Neural cell (in vitro differentiated cells): ENCODE results near the gene ADAMTS17. TPM values are rescaled to one million over a fixed set of nuclear protein-coding genes. Genes with fewer than 3 reads are reported as not detected.

Source experiments
- H2AFZ ChIP-seq: fragments of 200-600, 300-800 bp; sonication (generic), shearing (Covaris generic); 2 replicates; pipeline ENCODE4 v1.6.0; 2014; ENCODE audit warnings: low read depth, mild to moderate bottlenecking, antibody characterized with exemption, low read length, moderate library complexity
- H3F3A ChIP-seq: fragments of 200-600 bp; shearing (Covaris generic); 2 replicates; pipeline ENCODE4 v1.6.1; 2016; ENCODE audit warnings: mild to moderate bottlenecking, moderate library complexity, mixed read lengths, antibody characterized with exemption, low read length; ENCODE audit not compliant: insufficient read depth, poor library complexity, severe bottlenecking
- H3K27ac ChIP-seq: fragments of 200-600, 300-800 bp; sonication (generic), shearing (Covaris generic); 2 replicates; pipeline ENCODE4 v1.5.1; 2014; ENCODE audit warnings: mild to moderate bottlenecking, low read length, moderate library complexity
- H3K27me3 ChIP-seq: fragments of 300-800, 200-600 bp; sonication (generic), shearing (Covaris generic); 2 replicates; pipeline ENCODE4 v1.6.0; 2014; ENCODE audit warnings: mild to moderate bottlenecking, low read depth, low read length, moderate library complexity; ENCODE audit not compliant: insufficient read depth
- H3K36me3 ChIP-seq: fragments of 300-800, 200-600 bp; sonication (generic), shearing (Covaris generic); 2 replicates; pipeline ENCODE4 v1.5.1; 2014; ENCODE audit warnings: mild to moderate bottlenecking, antibody characterized with exemption, low read length, moderate library complexity; ENCODE audit not compliant: insufficient read depth
- H3K4me2 ChIP-seq: fragments of 300-800, 200-600 bp; sonication (generic), shearing (Covaris generic); 2 replicates; pipeline ENCODE4 v1.6.0; 2014; ENCODE audit warnings: mild to moderate bottlenecking, low read length
- H3K4me3 ChIP-seq: fragments of 300-800, 200-600 bp; sonication (generic), shearing (Covaris generic); 2 replicates; pipeline ENCODE4 v1.5.1; 2014; ENCODE audit warnings: mild to moderate bottlenecking, low read length, moderate library complexity
- H3K79me2 ChIP-seq: fragments of 200-600 bp; shearing (Covaris generic); replicated peaks from 2 replicates; pipeline ENCODE4 v1.6.0; 2014; ENCODE audit warnings: mild to moderate bottlenecking, low read length, moderate library complexity; ENCODE audit not compliant: insufficient read depth
- H3K9ac ChIP-seq: fragments of 300-800, 200-600 bp; sonication (generic), shearing (Covaris generic); 2 replicates; pipeline ENCODE4 v1.6.1; 2016; ENCODE audit warnings: mild to moderate bottlenecking, low read length, mixed read lengths
- H3K9me2 ChIP-seq: fragments of 200-600 bp; shearing (Covaris generic); 2 replicates; pipeline ENCODE4 v1.6.1; 2016; ENCODE audit warnings: mild to moderate bottlenecking, low read length, mixed read lengths; ENCODE audit not compliant: insufficient read depth
- H3K9me3 ChIP-seq: fragments of 200-600, 300-800 bp; sonication (generic), shearing (Covaris generic); 2 replicates; pipeline ENCODE4 v1.6.1; 2016; ENCODE audit warnings: mild to moderate bottlenecking, mixed run types, low read length, moderate library complexity, mixed read lengths
- H4K20me1 ChIP-seq: fragments of 200-600 bp; shearing (Covaris generic); 2 replicates; pipeline ENCODE4 v1.6.1; 2016; ENCODE audit warnings: mild to moderate bottlenecking, mixed run types; ENCODE audit not compliant: insufficient read depth
- EP300 ChIP-seq: fragments of 450-650 bp; conservative IDR thresholded peaks from 2 replicates; pipeline ENCODE4 v1.6.1; 2014; ENCODE audit warnings: antibody characterized with exemption, mild to moderate bottlenecking, moderate library complexity; ENCODE audit not compliant: poor library complexity, severe bottlenecking
- EZH2 ChIP-seq: fragments of 200-600, 300-800 bp; shearing (Covaris generic), sonication (generic); IDR thresholded peaks from 2 replicates; pipeline ENCODE4 v1.6.1; 2014; ENCODE audit warnings: antibody characterized with exemption, low read length, borderline replicate concordance, mild to moderate bottlenecking; ENCODE audit not compliant: insufficient read depth, poor library complexity, severe bottlenecking
- MXI1 ChIP-seq: fragments of 450-650 bp; conservative IDR thresholded peaks from 2 replicates; pipeline ENCODE4 v1.6.1; 2014; ENCODE audit warnings: antibody characterized with exemption, mild to moderate bottlenecking; ENCODE audit not compliant: poor library complexity, severe bottlenecking
- RAD21 ChIP-seq: fragments of 450-650 bp; conservative IDR thresholded peaks from 2 replicates; pipeline ENCODE4 v1.6.1; 2014; ENCODE audit warnings: antibody characterized with exemption, mild to moderate bottlenecking, moderate library complexity
- SMC3 ChIP-seq: fragments of 450-650 bp; conservative IDR thresholded peaks from 2 replicates; pipeline ENCODE4 v1.6.1; 2014; ENCODE audit warnings: antibody characterized with exemption, mild to moderate bottlenecking, moderate library complexity; ENCODE audit not compliant: poor library complexity
- TAF1 ChIP-seq: IDR thresholded peaks from 2 replicates; pipeline ENCODE4 v1.6.1; 2012; ENCODE audit warnings: low read depth
- polyA plus RNA-seq: library from polyadenylated mRNA; depleted of rRNA; stranded (reverse); fragments of >200 nt; gene quantifications from 2 replicates; pipeline ENCODE4 v1.2.3, GENCODE V29; 2014
- TF ChIP-seq, protein P1 (sequence below): IDR thresholded peaks from 2 replicates; pipeline ENCODE4 v1.6.1; 2012; ENCODE audit warnings: borderline replicate concordance
- TF ChIP-seq, protein P2 (sequence below): fragments of 450-650 bp; IDR thresholded peaks from 2 replicates; pipeline ENCODE4 v1.5.1; 2014; ENCODE audit warnings: antibody characterized with exemption, mild to moderate bottlenecking, moderate library complexity; ENCODE audit not compliant: poor library complexity, severe bottlenecking

ADAMTS17 gene
- polyA plus RNA-seq, 1 donor from 2014 or later: 0.04 TPM

DNA sequence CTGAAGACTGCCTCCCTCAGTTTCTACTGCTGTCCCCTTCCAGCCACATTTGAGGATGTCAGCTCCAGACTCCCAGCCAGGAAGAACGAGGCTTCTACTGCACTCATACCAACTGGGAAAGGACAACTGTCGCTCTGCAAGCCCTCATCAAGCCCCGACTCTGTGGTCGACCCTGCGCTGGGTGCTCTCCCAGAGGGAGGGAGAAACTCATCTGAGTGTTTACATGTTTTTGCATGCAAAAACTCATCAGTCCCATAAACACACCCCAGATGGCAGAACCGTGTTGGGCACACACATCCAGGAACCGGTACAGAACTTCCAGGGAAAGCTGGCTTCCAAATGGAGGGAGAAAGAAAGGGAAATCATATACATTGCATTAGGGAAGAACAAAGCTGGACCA lies 43.5 kb downstream of the ADAMTS17 start:
- Histone ChIP-seq H3K4me2 (no peak overlapping the region), H3K79me2 (no peaks in the 10 kb centered on the region), H3K27ac (no peak overlapping the region), H3K9me2 (no peaks in the 10 kb centered on the region), H3K27me3 (no peaks in the 10 kb centered on the region), H3K9ac (no peak overlapping the region), H3K4me3 (no peak overlapping the region), H2AFZ (no peak overlapping the region), H3K36me3 (no peaks in the 10 kb centered on the region), H3K9me3 (peaks cover 4% of the 10 kb centered on the region), H3F3A (no peaks in the 10 kb centered on the region), H4K20me1 (no peaks in the 10 kb centered on the region)
- no peak for TF ChIP-seq MXI1
- TF ChIP-seq, protein P1, sequence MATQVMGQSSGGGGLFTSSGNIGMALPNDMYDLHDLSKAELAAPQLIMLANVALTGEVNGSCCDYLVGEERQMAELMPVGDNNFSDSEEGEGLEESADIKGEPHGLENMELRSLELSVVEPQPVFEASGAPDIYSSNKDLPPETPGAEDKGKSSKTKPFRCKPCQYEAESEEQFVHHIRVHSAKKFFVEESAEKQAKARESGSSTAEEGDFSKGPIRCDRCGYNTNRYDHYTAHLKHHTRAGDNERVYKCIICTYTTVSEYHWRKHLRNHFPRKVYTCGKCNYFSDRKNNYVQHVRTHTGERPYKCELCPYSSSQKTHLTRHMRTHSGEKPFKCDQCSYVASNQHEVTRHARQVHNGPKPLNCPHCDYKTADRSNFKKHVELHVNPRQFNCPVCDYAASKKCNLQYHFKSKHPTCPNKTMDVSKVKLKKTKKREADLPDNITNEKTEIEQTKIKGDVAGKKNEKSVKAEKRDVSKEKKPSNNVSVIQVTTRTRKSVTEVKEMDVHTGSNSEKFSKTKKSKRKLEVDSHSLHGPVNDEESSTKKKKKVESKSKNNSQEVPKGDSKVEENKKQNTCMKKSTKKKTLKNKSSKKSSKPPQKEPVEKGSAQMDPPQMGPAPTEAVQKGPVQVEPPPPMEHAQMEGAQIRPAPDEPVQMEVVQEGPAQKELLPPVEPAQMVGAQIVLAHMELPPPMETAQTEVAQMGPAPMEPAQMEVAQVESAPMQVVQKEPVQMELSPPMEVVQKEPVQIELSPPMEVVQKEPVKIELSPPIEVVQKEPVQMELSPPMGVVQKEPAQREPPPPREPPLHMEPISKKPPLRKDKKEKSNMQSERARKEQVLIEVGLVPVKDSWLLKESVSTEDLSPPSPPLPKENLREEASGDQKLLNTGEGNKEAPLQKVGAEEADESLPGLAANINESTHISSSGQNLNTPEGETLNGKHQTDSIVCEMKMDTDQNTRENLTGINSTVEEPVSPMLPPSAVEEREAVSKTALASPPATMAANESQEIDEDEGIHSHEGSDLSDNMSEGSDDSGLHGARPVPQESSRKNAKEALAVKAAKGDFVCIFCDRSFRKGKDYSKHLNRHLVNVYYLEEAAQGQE: no peak
- TF ChIP-seq EZH2: no peak
- TF ChIP-seq, protein P2, sequence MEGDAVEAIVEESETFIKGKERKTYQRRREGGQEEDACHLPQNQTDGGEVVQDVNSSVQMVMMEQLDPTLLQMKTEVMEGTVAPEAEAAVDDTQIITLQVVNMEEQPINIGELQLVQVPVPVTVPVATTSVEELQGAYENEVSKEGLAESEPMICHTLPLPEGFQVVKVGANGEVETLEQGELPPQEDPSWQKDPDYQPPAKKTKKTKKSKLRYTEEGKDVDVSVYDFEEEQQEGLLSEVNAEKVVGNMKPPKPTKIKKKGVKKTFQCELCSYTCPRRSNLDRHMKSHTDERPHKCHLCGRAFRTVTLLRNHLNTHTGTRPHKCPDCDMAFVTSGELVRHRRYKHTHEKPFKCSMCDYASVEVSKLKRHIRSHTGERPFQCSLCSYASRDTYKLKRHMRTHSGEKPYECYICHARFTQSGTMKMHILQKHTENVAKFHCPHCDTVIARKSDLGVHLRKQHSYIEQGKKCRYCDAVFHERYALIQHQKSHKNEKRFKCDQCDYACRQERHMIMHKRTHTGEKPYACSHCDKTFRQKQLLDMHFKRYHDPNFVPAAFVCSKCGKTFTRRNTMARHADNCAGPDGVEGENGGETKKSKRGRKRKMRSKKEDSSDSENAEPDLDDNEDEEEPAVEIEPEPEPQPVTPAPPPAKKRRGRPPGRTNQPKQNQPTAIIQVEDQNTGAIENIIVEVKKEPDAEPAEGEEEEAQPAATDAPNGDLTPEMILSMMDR: no peak
- TF ChIP-seq EP300: no peak

DNA sequence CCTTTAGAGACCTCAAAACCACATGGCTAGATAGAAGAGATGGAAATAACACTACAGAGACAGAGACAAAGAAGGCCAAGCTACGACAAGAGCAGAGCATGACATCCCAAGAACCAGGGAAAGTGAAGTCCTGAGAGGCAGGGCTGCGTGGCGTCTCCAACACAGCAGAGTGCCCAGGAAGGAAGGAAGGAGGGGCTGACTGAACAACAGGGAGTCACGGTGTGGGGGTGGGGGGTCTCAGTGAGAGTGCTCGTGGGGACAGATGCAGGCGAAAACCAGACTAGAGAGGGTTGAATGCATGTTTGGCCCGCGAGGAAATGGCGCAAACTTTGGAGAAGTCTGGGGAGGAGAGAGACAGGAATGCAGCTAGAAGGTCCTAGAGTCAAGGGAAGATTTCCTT lies 44.0 kb downstream of the ADAMTS17 start:
- H4K20me1 ChIP-seq: no peaks in the 10 kb centered on the region
- no peak overlapping the region for H2AFZ ChIP-seq
- H3K79me2 ChIP-seq: no peaks in the 10 kb centered on the region
- H3K9ac ChIP-seq: no peak overlapping the region
- peaks cover 4% of the 10 kb centered on the region for H3K9me3 ChIP-seq
- H3K36me3 ChIP-seq: no peaks in the 10 kb centered on the region
- no peaks in the 10 kb centered on the region for H3K9me2 ChIP-seq
- H3K4me3 ChIP-seq: no peak overlapping the region
- H3K27me3 ChIP-seq: no peaks in the 10 kb centered on the region
- no peak overlapping the region for H3K4me2 ChIP-seq
- no peak overlapping the region for H3K27ac ChIP-seq
- H3F3A ChIP-seq: no peaks in the 10 kb centered on the region
- TF ChIP-seq MXI1 (no peak), TAF1 (no peak)

DNA sequence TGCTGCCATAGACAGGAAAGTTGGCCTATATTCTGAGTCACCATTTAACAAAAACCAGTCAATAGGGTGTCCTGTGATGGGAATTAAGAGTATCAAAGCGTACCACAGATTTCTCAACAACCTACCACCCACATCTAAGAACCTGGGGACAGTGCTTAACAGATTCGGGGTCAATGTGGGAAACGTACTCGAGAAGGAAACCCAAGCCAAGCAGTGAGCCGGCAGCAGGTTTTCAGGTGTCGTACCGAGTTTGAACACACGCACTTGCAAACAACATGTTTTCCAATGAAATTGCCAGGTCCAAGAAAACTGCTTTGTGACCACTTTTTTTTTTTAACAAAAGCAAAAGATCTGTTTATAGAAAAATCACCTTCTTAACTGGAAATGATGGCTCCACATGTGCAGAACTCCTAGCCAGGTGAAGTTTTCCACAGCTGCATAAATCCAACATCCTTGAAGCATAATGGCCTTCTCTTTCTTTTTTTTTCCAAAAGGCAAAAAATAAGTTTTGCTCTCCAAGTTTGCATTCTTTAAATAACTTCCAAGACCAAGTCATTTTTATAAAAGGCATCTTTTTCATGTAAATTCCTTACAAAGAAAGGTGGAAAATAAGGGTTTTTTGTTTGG lies 45.7 kb downstream of the ADAMTS17 start:
- Histone ChIP-seq H2AFZ (no peak overlapping the region), H3K4me3 (no peak overlapping the region), H3K4me2 (no peak overlapping the region), H3K27me3 (no peaks in the 10 kb centered on the region), H3K9me3 (peaks cover 4% of the 10 kb centered on the region), H3K79me2 (no peaks in the 10 kb centered on the region), H3K9me2 (no peaks in the 10 kb centered on the region), H3K9ac (no peak overlapping the region), H3K36me3 (no peaks in the 10 kb centered on the region), H4K20me1 (no peaks in the 10 kb centered on the region), H3K27ac (no peak overlapping the region), H3F3A (no peaks in the 10 kb centered on the region)
- no peak for TF ChIP-seq MXI1
- no peak for TF ChIP-seq SMC3
- TF ChIP-seq EP300: no peak
- no peak for TF ChIP-seq EZH2
- TF ChIP-seq, protein P2: no peak
- TF ChIP-seq RAD21: no peak
- no peak for TF ChIP-seq TAF1
